HCT116 (cell line): ENCODE measurements around the gene TNFRSF21. TPM values are rescaled to one million over a fixed set of nuclear protein-coding genes. Genes with fewer than 3 reads are reported as not detected.

Source experiments
- ATAC-seq: fragments of 200-7000 bp; cut with Tn5 transposase; 2 replicates; pipeline ENCODE4 v1.9.1; 2020; ENCODE audit warnings: mild to moderate bottlenecking, moderate library complexity
- BruUV-seq: library from RNA; stranded (reverse); fragments of 400-500 nt; replicated peaks from 2 replicates; lab custom pipeline; 2021; lab: Mats Ljungman, UMichigan
- CTCF ChIA-PET: fragments of 300-600 bp; sonication (Branson Sonifier 250); formaldehyde crosslinking; loops from one replicate; lab custom pipeline; 2021; ENCODE audit warnings: antibody characterized with exemption; lab: Charles Lee
- POLR2A ChIA-PET: fragments of 300-600, 350-600 bp; sonication (Branson Sonifier 250); formaldehyde crosslinking; loops from one replicate; lab custom pipeline; 2021; ENCODE audit warnings: antibody characterized with exemption; lab: Charles Lee
- RAD21 ChIA-PET, 2 experiments: fragments of 300-600 bp; sonication (Branson Sonifier 250); formaldehyde crosslinking; loops; one replicate each; lab custom pipeline; 2023; ENCODE audit warnings: low total read pairs in 2 of 2; ENCODE audit not compliant: uncharacterized antibody in 2 of 2, unreplicated experiment in 2 of 2, low non-redundant PET in 1 of 2; lab: Charles Lee
- DNase-seq: peaks from one replicate; pipeline ENCODE4 v3.0.0-alpha.2; 2010; ENCODE audit warnings: low read depth, low spot score
- H2AFZ ChIP-seq: fragments of 200-600 bp; shearing (Covaris generic), sonication (generic); 2 replicates; pipeline ENCODE4 v1.6.1; 2017; ENCODE audit warnings: low read depth, mixed run types, mixed read lengths, antibody characterized with exemption, low read length; ENCODE audit not compliant: poor library complexity, severe bottlenecking
- H3K27ac ChIP-seq: 2 replicates; pipeline ENCODE4 v1.5.1; 2012; ENCODE audit warnings: low read depth, low read length
- H3K27me3 ChIP-seq: fragments of 200-600 bp; sonication (generic); 2 replicates; pipeline ENCODE4 v1.6.1; 2016; ENCODE audit warnings: mixed run types, low read length, mixed read lengths; ENCODE audit not compliant: insufficient read depth
- H3K36me3 ChIP-seq, 2 experiments: fragments of 200-500 bp in 1 of 2; fragments of 200-600 bp in 1 of 2; sonication (Bioruptor generic) in 1 of 2; sonication (generic) in 1 of 2; 2 replicates each; pipeline versions ENCODE4 v1.5.1 to v1.6.1; 2014 to 2016; ENCODE audit warnings: low read length in 2 of 2, inconsistent platforms in 1 of 2, mixed read lengths in 1 of 2, mixed run types in 1 of 2; ENCODE audit not compliant: insufficient read depth in 2 of 2, control insufficient read depth in 1 of 2
- H3K4me1 ChIP-seq, 2 experiments: fragments of 200-600 bp in 1 of 2; sonication (generic) in 1 of 2; 2 replicates each; pipeline versions ENCODE4 v1.5.1 to v1.6.1; 2012 to 2017; ENCODE audit warnings: low read length in 2 of 2, inconsistent platforms in 1 of 2, mild to moderate bottlenecking in 1 of 2, mixed read lengths in 1 of 2, mixed run types in 1 of 2, moderate library complexity in 1 of 2; ENCODE audit not compliant: insufficient read depth in 2 of 2, control insufficient read depth in 1 of 2
- H3K4me2 ChIP-seq: fragments of 200-600 bp; sonication (generic); 2 replicates; pipeline ENCODE4 v1.6.1; 2017; ENCODE audit warnings: mixed run types, low read length, mixed read lengths
- H3K4me3 ChIP-seq, 2 experiments: fragments of 200-600 bp in 1 of 2; sonication (generic) in 1 of 2; replicated peaks in 1 of 2; 2 replicates each; pipeline ENCODE4 v1.5.1; 2011 to 2016; ENCODE audit warnings: low read length in 2 of 2, control low read depth in 1 of 2, low read depth in 1 of 2, mild to moderate bottlenecking in 1 of 2, mixed read lengths in 1 of 2, mixed run types in 1 of 2
- H3K79me2 ChIP-seq: fragments of 200-600 bp; sonication (generic); 2 replicates; pipeline ENCODE4 v1.6.1; 2017; ENCODE audit warnings: mild to moderate bottlenecking, mixed run types, low read length, moderate library complexity, mixed read lengths; ENCODE audit not compliant: insufficient read depth
- H3K9ac ChIP-seq: fragments of 200-600 bp; sonication (generic); 2 replicates; pipeline ENCODE4 v1.6.1; 2016; ENCODE audit warnings: low read length, mixed read lengths
- H3K9me2 ChIP-seq: fragments of 200-600 bp; sonication (generic), shearing (Covaris generic); 2 replicates; pipeline ENCODE4 v1.6.1; 2017; ENCODE audit warnings: mixed run types, mild to moderate bottlenecking, moderate library complexity; ENCODE audit not compliant: insufficient read depth
- H3K9me3 ChIP-seq, 2 experiments: fragments of 200-500 bp in 1 of 2; fragments of 200-600 bp in 1 of 2; sonication (Bioruptor generic) in 1 of 2; sonication (generic) in 1 of 2; 2 replicates each; pipeline ENCODE4 v1.6.1; 2014 to 2017; ENCODE audit warnings: low read length in 2 of 2, mixed read lengths in 2 of 2, inconsistent platforms in 1 of 2, low read depth in 1 of 2, mild to moderate bottlenecking in 1 of 2, mixed run types in 1 of 2, moderate library complexity in 1 of 2; ENCODE audit not compliant: control insufficient read depth in 1 of 2, insufficient read depth in 1 of 2
- H4K20me1 ChIP-seq: fragments of 200-600 bp; sonication (generic), shearing (Covaris generic); 2 replicates; pipeline ENCODE4 v1.6.1; 2017; ENCODE audit warnings: mixed run types, mild to moderate bottlenecking, moderate library complexity; ENCODE audit not compliant: insufficient read depth
- CBX3 ChIP-seq: IDR thresholded peaks from 2 replicates; pipeline ENCODE4 v1.6.1; 2012; ENCODE audit warnings: low read depth
- ELF1 ChIP-seq: IDR thresholded peaks from 2 replicates; pipeline ENCODE4 v1.6.1; 2012; ENCODE audit warnings: low read depth, borderline replicate concordance
- EZH2phosphoT487 ChIP-seq: fragments of 200-600 bp; IDR thresholded peaks from 2 replicates; pipeline ENCODE4 v1.6.1; 2018; ENCODE audit warnings: antibody characterized with exemption, borderline replicate concordance
- MAX ChIP-seq: IDR thresholded peaks from 2 replicates; pipeline ENCODE4 v1.6.1; 2012
- POLR2A ChIP-seq: IDR thresholded peaks from 2 replicates; pipeline ENCODE4 v1.7.0; 2011; ENCODE audit warnings: borderline replicate concordance; ENCODE audit not compliant: insufficient read depth, insufficient read length; ENCODE audit errors: extremely low read depth
- POLR2AphosphoS5 ChIP-seq: IDR thresholded peaks from 2 replicates; pipeline ENCODE4 v1.6.1; 2011; ENCODE audit warnings: mild to moderate bottlenecking, low read depth, low read length, moderate library complexity
- SP1 ChIP-seq: IDR thresholded peaks from 2 replicates; pipeline ENCODE4 v1.6.1; 2012; ENCODE audit warnings: low read depth
- YY1 ChIP-seq: IDR thresholded peaks from 2 replicates; pipeline ENCODE4 v1.6.1; 2011; ENCODE audit warnings: low read length, low read depth, moderate library complexity, mild to moderate bottlenecking; ENCODE audit not compliant: insufficient replicate concordance; ENCODE audit errors: extremely low read depth
- ZBTB33 ChIP-seq: IDR thresholded peaks from 2 replicates; pipeline ENCODE4 v1.6.1; 2011; ENCODE audit warnings: mild to moderate bottlenecking, low read length, moderate library complexity; ENCODE audit not compliant: insufficient replicate concordance; ENCODE audit errors: extremely low read depth
- ZNF274 ChIP-seq: fragments of 200-500 bp; sonication (Bioruptor generic); IDR thresholded peaks from 2 replicates; pipeline ENCODE4 v1.6.1; 2014; ENCODE audit warnings: mild to moderate bottlenecking, low read depth, low read length, inconsistent platforms
- intact Hi-C: fragments of 100-400 bp; cut with micrococcal nuclease; formaldehyde crosslinking; loops from 2 replicates; pipeline ENCODE4 v1.10.0; 2022
- total RNA-seq: library from RNA; stranded (reverse); gene quantifications from one replicate; pipeline ENCODE4 v1.2.1, GENCODE V29; 2021; ENCODE audit not compliant: unreplicated experiment

Gene TNFRSF21
- total RNA-seq, 1 experiment from 2014 or later = 48.3 TPM

GRCh38 chr6:47308552-47309290 is 984 bp downstream of the TNFRSF21 start:
- DNase-seq = no peak
- no peaks in the 10 kb centered on the region for H3K9me3 ChIP-seq
- TF ChIP-seq CBX3 (no peak), EZH2phosphoT487 (no peak), YY1 (no peak), ZBTB33 (no peak), POLR2A (no peak), ZNF274 (no peak), MAX (no peak), POLR2AphosphoS5 (no peak), ELF1 (no peak), SP1 (no peak)
- TF ChIP-seq, all 23 proteins: peak for 0
- Histone ChIP-seq H3K4me3 (peak overlapping the region; percentile 73 to 80), H2AFZ (no peak overlapping the region), H3K27me3 (no peaks in the 10 kb centered on the region), H3K79me2 (peaks cover 55% of the 10 kb centered on the region), H4K20me1 (0 out of 2 replicates have a peak, but pooled peaks cover 5% of the 10 kb centered on the region), H3K36me3 (no peaks in the 10 kb centered on the region), H3K9me2 (no peaks in the 10 kb centered on the region), H3K4me1 (peaks cover 6 to 13% of the 10 kb centered on the region in 2 experiments), H3K9ac (peak overlapping the region; percentile 79), H3K4me2 (peak overlapping the region; percentile 72), H3K27ac (peak overlapping the region; percentile 70)
- POLR2A ChIA-PET = interaction anchor here (1.0 to 1.8 kb wide), 3 partner anchors 16 to 216 kb away, joined by 3 to 6 read pairs (median 5); no protein-coding TSS in a partner anchor
- CTCF ChIA-PET = no interaction called here
- RAD21 ChIA-PET = interaction anchor here in 1 of 2 experiments (0.8 kb wide), 1 partner anchor 140 kb away, joined by 3 read pairs; no protein-coding TSS in a partner anchor
- peak; percentile 39 for ATAC-seq
- intact Hi-C loops = no loop called here
- BruUV-seq = no TSS peak
